Measurements from ENCODE around the gene SLC25A46.

DNA sequence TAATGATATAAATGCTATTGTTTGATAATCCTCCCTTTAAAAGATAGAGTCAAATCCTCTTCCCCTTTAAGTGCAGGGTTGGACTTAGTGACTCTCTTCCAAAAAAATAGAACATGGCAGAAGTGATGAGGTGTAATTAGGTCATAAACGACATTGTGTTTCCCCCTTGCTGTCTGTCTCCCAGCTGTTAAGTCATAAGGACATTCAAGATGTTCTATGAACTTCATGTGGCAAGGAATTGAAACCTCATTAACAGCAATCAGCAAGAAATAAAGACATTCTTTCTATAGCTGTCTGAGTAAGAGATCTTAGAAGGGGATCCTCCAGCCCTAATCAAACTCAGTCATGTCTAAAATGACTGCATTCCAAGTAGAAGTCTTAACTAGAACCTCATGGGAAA, 3.3 kb upstream of the SLC25A46 start:
- no peak for TF ChIP-seq CTCF (IDR thresholded peaks at IDR 0.05)
- TF ChIP-seq EP300 (IDR thresholded peaks at IDR 0.05) = no peak
- no peak for TF ChIP-seq POLR2AphosphoS5 (IDR thresholded peaks at IDR 0.05)

Data from esophagus muscularis mucosa (tissue), 4 donors.